ENCODE measurements around the gene RNF103. TPM values are rescaled to one million over a fixed set of nuclear protein-coding genes. Genes with fewer than 3 reads are reported as not detected.

RNF103 gene
- total RNA-seq, 2 donors from 2014 or later, result 16.2 to 44.4 TPM

GRCh38 chr2:86648681-86649080, 25.0 kb upstream of the RNF103 start:
- 64 to 75% methylated on average over 2 of the region's 2 CpGs for WGBS, 2 donors
- intact Hi-C loops (cut with DNase I), result no loop called here
- DNase-seq, result no peak

GRCh38 chr2:86646865-86647264, 23.2 kb upstream of the RNF103 start:
- WGBS, 2 donors, result 95 to 97% methylated on average over 1 of the region's 1 CpG
- no peak for DNase-seq
- H3K4me1 ChIP-seq, result peaks cover 13% of the 10 kb centered on the region
- no peak overlapping the region for H3K27ac ChIP-seq
- H3K27me3 ChIP-seq, result no peaks in the 10 kb centered on the region
- ATAC-seq, result no peak
- H3K9me3 ChIP-seq, result no peaks in the 10 kb centered on the region
- intact Hi-C loops (cut with DNase I), result no loop called here
- TF ChIP-seq POLR2A (IDR thresholded peaks at IDR 0.05) (no peak), CTCF (IDR thresholded peaks at IDR 0.05) (no peak)
- H3K36me3 ChIP-seq (replicated peaks in 1 of 2; ENCODE audit: insufficient read depth in 1 of 2, low read depth in 2 of 2), result no peaks in the 10 kb centered on the region
- H3K4me3 ChIP-seq, result no peak overlapping the region

More at GRCh38 chr2:86648681-86649080, 25.0 kb upstream of the RNF103 start:
- H3K4me3 ChIP-seq, result no peak overlapping the region
- no peaks in the 10 kb centered on the region for H3K36me3 ChIP-seq (replicated peaks in 1 of 2; ENCODE audit: insufficient read depth in 1 of 2, low read depth in 2 of 2)
- ATAC-seq, result no peak
- H3K27me3 ChIP-seq, result no peaks in the 10 kb centered on the region
- H3K27ac ChIP-seq, result peak overlapping the region in 3 of 4 donors; percentile 11 to 73 (median 46)
- no peak for TF ChIP-seq CTCF (IDR thresholded peaks at IDR 0.05)
- no peak for TF ChIP-seq POLR2A (IDR thresholded peaks at IDR 0.05)
- peaks cover 13% of the 10 kb centered on the region for H3K4me1 ChIP-seq
- H3K9me3 ChIP-seq, result no peaks in the 10 kb centered on the region

GRCh38 chr2:86646329-86646728, 22.7 kb upstream of the RNF103 start:
- Histone ChIP-seq H3K4me3 (no peak overlapping the region), H3K27ac (no peak overlapping the region), H3K36me3 (replicated peaks in 1 of 2; ENCODE audit: insufficient read depth in 1 of 2, low read depth in 2 of 2) (no peaks in the 10 kb centered on the region), H3K9me3 (no peaks in the 10 kb centered on the region), H3K27me3 (no peaks in the 10 kb centered on the region), H3K4me1 (peaks cover 13% of the 10 kb centered on the region)
- intact Hi-C loops (cut with DNase I), result no loop called here
- TF ChIP-seq CTCF (IDR thresholded peaks at IDR 0.05) (no peak), POLR2A (IDR thresholded peaks at IDR 0.05) (no peak)
- DNase-seq (no peak), ATAC-seq (no peak)
- 72 to 78% methylated on average over 4 of the region's 4 CpGs for WGBS, 2 donors

GRCh38 chr2:86645752-86646151, 22.1 kb upstream of the RNF103 start:
- Histone ChIP-seq H3K27me3 (no peaks in the 10 kb centered on the region), H3K4me3 (no peak overlapping the region), H3K27ac (no peak overlapping the region), H3K4me1 (peaks cover 13% of the 10 kb centered on the region), H3K9me3 (no peaks in the 10 kb centered on the region), H3K36me3 (replicated peaks in 1 of 2; ENCODE audit: insufficient read depth in 1 of 2, low read depth in 2 of 2) (no peaks in the 10 kb centered on the region)
- DNase-seq (peak in 1 of 4 donors; percentile 17), ATAC-seq (no peak)
- intact Hi-C loops (cut with DNase I), result no loop called here
- TF ChIP-seq POLR2A (IDR thresholded peaks at IDR 0.05) (no peak), CTCF (IDR thresholded peaks at IDR 0.05) (no peak)
- 67 to 75% methylated on average over 4 of the region's 4 CpGs for WGBS, 2 donors

GRCh38 chr2:86638712-86639111, 15.0 kb upstream of the RNF103 start:
- Histone ChIP-seq H3K36me3 (replicated peaks in 1 of 2; ENCODE audit: insufficient read depth in 1 of 2, low read depth in 2 of 2) (no peaks in the 10 kb centered on the region), H3K9me3 (no peaks in the 10 kb centered on the region), H3K4me1 (peaks cover 5% of the 10 kb centered on the region), H3K27ac (no peak overlapping the region), H3K4me3 (no peak overlapping the region), H3K27me3 (no peaks in the 10 kb centered on the region)
- intact Hi-C loops (cut with DNase I), result no loop called here
- TF ChIP-seq CTCF (IDR thresholded peaks at IDR 0.05) (no peak), POLR2A (IDR thresholded peaks at IDR 0.05) (no peak)
- 37 to 50% methylated on average over 1 of the region's 1 CpG for WGBS, 2 donors
- ATAC-seq, result no peak
- no peak for DNase-seq

All from body of pancreas (tissue), 4 donors.